GM21717 (cell line): ENCODE measurements around the gene DLG2.

Experiments
- ATAC-seq: cut with Tn5 transposase; IDR thresholded peaks from one replicate; pipeline ENCODE4 v1.9.1; 2021; ENCODE audit warnings: mild to moderate bottlenecking, moderate library complexity; ENCODE audit not compliant: unreplicated experiment

The DLG2 gene

GRCh38 chr11:83648610-83649527 is 1978.3 kb downstream of the DLG2 start:
- no peak for ATAC-seq

- no peak for ATAC-seq
Observed at GRCh38 chr11:83645561-83645960, 1981.6 kb downstream of the DLG2 start.

GRCh38 chr11:83643115-83643514 is 1984.0 kb downstream of the DLG2 start:
- ATAC-seq: peak; percentile 85

- ATAC-seq: no peak
Observed at GRCh38 chr11:83642500-83642899, 1984.6 kb downstream of the DLG2 start.

GRCh38 chr11:83641511-83641910 is 1985.6 kb downstream of the DLG2 start:
- no peak for ATAC-seq

GRCh38 chr11:83639995-83640758 is 1987.0 kb downstream of the DLG2 start:
- ATAC-seq: no peak

- ATAC-seq: no peak
Observed at GRCh38 chr11:83635166-83635565, 1992.0 kb downstream of the DLG2 start.

GRCh38 chr11:83630211-83630610 is 1996.9 kb downstream of the DLG2 start:
- ATAC-seq: no peak

GRCh38 chr11:83629775-83630174 is 1997.4 kb downstream of the DLG2 start:
- no peak for ATAC-seq

- ATAC-seq: no peak
Observed at GRCh38 chr11:83628622-83629355, 1998.4 kb downstream of the DLG2 start.

- no peak for ATAC-seq
Observed at GRCh38 chr11:83625336-83625735, 2001.8 kb downstream of the DLG2 start.

- no peak for ATAC-seq
Observed at GRCh38 chr11:83617671-83618070, 2009.5 kb downstream of the DLG2 start.

- ATAC-seq: peak; percentile 43
Observed at GRCh38 chr11:83613767-83614121, 2013.4 kb downstream of the DLG2 start.

- peak; percentile 94 for ATAC-seq
Observed at GRCh38 chr11:83612891-83613766, 2014.0 kb downstream of the DLG2 start.

GRCh38 chr11:83611600-83611999 is 2015.5 kb downstream of the DLG2 start:
- ATAC-seq: no peak

- no peak for ATAC-seq
Observed at GRCh38 chr11:83611031-83611430, 2016.1 kb downstream of the DLG2 start.

GRCh38 chr11:83609191-83609590 is 2018.0 kb downstream of the DLG2 start:
- no peak for ATAC-seq

GRCh38 chr11:83608571-83608970 is 2018.6 kb downstream of the DLG2 start:
- no peak for ATAC-seq

- ATAC-seq: no peak
Observed at GRCh38 chr11:83601914-83602527, 2025.1 kb downstream of the DLG2 start.
